LNCaP clone FGC (cell line): ENCODE results near the gene EHD4.

Source experiments
- DNase-seq: peaks from one replicate; pipeline ENCODE4 v3.0.0-alpha.2; 2011; ENCODE audit warnings: low read depth
- H3K4me3 ChIP-seq: 2 replicates; pipeline ENCODE4 v1.5.1; 2011; ENCODE audit warnings: mild to moderate bottlenecking, low read depth, low read length, control low read depth
- CTCF ChIP-seq: IDR thresholded peaks from 2 replicates; pipeline ENCODE4 v1.5.1; 2012; ENCODE audit warnings: mild to moderate bottlenecking; ENCODE audit not compliant: control insufficient read depth, insufficient read depth; ENCODE audit errors: extremely low read depth

The EHD4 gene

DNA sequence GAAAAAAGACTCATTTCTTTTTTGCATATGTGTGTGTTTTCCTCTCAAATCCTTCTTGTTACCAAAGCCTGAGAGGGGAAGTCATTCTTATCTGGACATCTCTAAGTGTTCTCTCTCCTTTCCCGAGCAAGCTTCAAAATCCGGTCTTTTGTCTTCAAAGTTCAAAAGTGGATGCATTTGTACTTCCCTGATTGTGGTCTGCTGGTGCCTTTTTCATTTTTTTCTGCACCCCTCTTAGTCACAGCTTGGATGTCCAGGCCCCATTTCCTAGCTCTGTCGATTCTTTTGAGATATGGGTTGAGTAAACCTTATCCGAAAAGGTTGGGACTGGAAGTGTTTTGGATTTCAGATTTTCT lies 34.8 kb downstream of the EHD4 start:
- DNase-seq: no peak
- TF ChIP-seq CTCF: no peak

GRCh38 chr15:41936649-41937567 lies 35.4 kb downstream of the EHD4 start:
- DNase-seq: no peak
- no peak for TF ChIP-seq CTCF

More for the DNA sequence above, 34.8 kb downstream of the EHD4 start:
- no peak overlapping the region for H3K4me3 ChIP-seq

DNA sequence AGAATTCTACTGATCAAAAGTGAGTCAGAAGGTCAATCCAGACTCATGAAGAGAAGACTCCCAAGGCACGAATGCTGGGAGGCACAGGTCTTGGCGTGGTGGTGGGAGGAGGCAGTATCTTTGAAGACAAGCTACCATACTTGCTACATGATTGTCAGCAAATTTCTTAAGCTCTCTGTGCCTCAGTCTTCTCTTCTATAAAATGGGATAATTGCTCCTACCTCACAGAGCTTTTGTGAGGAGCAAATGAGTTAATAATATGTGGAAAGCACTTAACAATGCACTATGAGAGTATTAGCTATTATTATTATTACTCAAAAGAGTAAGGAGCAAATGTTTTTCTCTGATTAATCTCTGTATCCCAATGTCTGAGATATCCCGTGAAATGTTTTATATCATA lies 36.2 kb downstream of the EHD4 start:
- H3K4me3 ChIP-seq: no peak overlapping the region
- DNase-seq: no peak
- TF ChIP-seq CTCF: no peak

More at GRCh38 chr15:41936649-41937567, 35.4 kb downstream of the EHD4 start:
- no peak overlapping the region for H3K4me3 ChIP-seq

DNA sequence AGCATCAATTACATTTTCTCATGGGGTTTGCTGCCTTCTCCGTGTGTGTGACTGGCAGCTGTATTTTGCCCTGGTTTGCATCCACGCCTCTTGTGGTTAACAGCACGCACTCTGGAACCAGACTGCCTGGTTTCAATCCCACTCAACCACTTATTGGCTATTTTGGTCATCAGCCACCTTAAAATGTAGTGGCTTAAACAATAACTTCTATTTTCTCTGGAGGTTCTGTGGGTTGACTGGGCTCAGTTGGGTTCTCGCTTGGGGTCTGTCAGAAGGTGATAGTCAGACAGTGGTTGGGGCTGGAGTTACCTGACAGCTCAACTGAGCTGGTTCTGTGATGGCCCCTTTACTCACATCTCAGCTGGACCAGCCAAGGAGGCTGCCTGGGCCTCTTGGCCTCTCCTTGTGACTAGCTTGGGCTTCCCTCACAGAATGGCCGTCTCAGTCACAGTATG lies 36.8 kb downstream of the EHD4 start:
- DNase-seq: no peak
- TF ChIP-seq CTCF: no peak
- H3K4me3 ChIP-seq: no peak overlapping the region

GRCh38 chr15:41934843-41935242 lies 37.5 kb downstream of the EHD4 start:
- TF ChIP-seq CTCF: no peak
- DNase-seq: no peak
- H3K4me3 ChIP-seq: no peak overlapping the region

GRCh38 chr15:41933771-41934170 lies 38.6 kb downstream of the EHD4 start:
- no peak for DNase-seq
- H3K4me3 ChIP-seq: no peak overlapping the region
- TF ChIP-seq CTCF: no peak

DNA sequence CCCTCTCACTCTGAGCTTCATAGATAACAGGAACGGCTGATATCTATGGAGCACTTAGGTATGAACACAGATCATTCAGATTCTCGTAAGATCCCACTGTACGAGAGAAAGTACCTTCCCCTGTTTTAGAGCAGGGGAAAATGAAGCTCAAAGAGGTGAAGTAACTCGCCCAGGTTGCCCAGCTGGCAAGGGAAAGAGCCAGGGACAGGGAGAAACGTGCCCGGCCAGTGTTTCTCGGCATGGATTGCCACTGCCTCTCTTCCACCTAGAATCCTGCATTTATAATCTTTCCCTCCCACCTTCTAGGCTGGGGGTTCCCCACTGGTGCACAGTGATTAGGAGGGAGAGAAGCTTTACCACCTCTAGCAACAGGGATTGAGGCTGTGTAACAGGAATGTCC lies 39.0 kb downstream of the EHD4 start:
- no peak for TF ChIP-seq CTCF
- no peak overlapping the region for H3K4me3 ChIP-seq
- no peak for DNase-seq
